ENCODE measurements around the gene TUBB6. TPM values are rescaled to one million over a fixed set of nuclear protein-coding genes. Genes with fewer than 3 reads are reported as not detected.

Gene TUBB6
- total RNA-seq, 3 donors from 2014 or later (not counting 1 experiment from before 2014, with no cell fraction given): 0.97 to 3.2 (median 2.8) TPM

DNA sequence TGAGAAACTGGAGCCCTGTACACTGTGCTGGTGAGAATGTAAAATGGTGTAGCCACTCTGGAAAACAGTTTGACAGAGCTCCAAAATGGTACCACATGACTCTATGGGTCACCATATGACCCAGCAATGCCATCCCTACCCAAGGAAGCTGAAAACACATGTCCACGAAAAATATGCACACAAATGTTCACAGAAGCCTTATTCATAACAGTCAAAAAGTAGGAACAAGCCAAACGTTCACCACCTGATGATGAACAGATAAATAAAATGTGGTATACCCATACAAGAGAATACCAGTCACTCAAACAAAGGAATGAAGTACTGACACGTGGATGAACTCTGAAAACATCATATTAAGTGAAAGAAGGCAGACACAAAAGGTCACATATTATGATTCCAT lies 64.4 kb downstream of the TUBB6 start:
- no peaks in the 10 kb centered on the region for H3K36me3 Mint-ChIP-seq
- no peaks in the 10 kb centered on the region for H3K27me3 ChIP-seq (ENCODE audit: control insufficient read depth, insufficient read depth, low read length)
- intact Hi-C loops (cut with micrococcal nuclease): loop anchor here (10.0 kb wide), 1 partner anchor 388 kb away; the partner anchor contains the start of gene IMPA2
- H3K4me1 ChIP-seq (ENCODE audit: control insufficient read depth, insufficient read depth, low read length): peaks cover 17% of the 10 kb centered on the region
- TF ChIP-seq, protein P1, sequence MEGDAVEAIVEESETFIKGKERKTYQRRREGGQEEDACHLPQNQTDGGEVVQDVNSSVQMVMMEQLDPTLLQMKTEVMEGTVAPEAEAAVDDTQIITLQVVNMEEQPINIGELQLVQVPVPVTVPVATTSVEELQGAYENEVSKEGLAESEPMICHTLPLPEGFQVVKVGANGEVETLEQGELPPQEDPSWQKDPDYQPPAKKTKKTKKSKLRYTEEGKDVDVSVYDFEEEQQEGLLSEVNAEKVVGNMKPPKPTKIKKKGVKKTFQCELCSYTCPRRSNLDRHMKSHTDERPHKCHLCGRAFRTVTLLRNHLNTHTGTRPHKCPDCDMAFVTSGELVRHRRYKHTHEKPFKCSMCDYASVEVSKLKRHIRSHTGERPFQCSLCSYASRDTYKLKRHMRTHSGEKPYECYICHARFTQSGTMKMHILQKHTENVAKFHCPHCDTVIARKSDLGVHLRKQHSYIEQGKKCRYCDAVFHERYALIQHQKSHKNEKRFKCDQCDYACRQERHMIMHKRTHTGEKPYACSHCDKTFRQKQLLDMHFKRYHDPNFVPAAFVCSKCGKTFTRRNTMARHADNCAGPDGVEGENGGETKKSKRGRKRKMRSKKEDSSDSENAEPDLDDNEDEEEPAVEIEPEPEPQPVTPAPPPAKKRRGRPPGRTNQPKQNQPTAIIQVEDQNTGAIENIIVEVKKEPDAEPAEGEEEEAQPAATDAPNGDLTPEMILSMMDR (IDR thresholded peaks at IDR 0.05): no peak
- no peak overlapping the region for H3K4me3 Mint-ChIP-seq
- H3K9me3 Mint-ChIP-seq: no peaks in the 10 kb centered on the region
- WGBS (ENCODE audit: insufficient coverage): 100% methylated on average over 1 of the region's 3 CpGs
- H3K27ac ChIP-seq (ENCODE audit: low read length): no peak overlapping the region
- DNase-seq: no peak
- H3K4me3 ChIP-seq (ENCODE audit: low read length): no peak overlapping the region
- no peaks in the 10 kb centered on the region for H3K27me3 Mint-ChIP-seq (ENCODE audit: low read depth in 2 of 2)
- no peaks in the 10 kb centered on the region for H3K9me3 ChIP-seq (ENCODE audit: control insufficient read depth, insufficient read depth, low read length)
- no peak for ATAC-seq
- H3K36me3 ChIP-seq (ENCODE audit: control insufficient read depth, insufficient read depth, low read length): peaks cover 10% of the 10 kb centered on the region
- H3K27ac Mint-ChIP-seq: peak overlapping the region; percentile 23 to 45
- H3K4me1 Mint-ChIP-seq: peaks cover 25 to 35% of the 10 kb centered on the region in 2 donors

- Mint-ChIP-seq H3K27ac (peak overlapping the region; percentile 23 to 45), H3K9me3 (no peaks in the 10 kb centered on the region), H3K4me3 (no peak overlapping the region), H3K36me3 (no peaks in the 10 kb centered on the region), H3K27me3 (ENCODE audit: low read depth in 2 of 2) (no peaks in the 10 kb centered on the region), H3K4me1 (peaks cover 32 to 42% of the 10 kb centered on the region in 2 donors)
- H3K27ac ChIP-seq (ENCODE audit: low read length): no peak overlapping the region
- no peaks in the 10 kb centered on the region for H3K27me3 ChIP-seq (ENCODE audit: control insufficient read depth, insufficient read depth, low read length)
- DNase-seq (no peak), ATAC-seq (no peak)
- WGBS (ENCODE audit: insufficient coverage): 91% methylated on average over 4 of the region's 4 CpGs
- H3K4me1 ChIP-seq (ENCODE audit: control insufficient read depth, insufficient read depth, low read length): peaks cover 23% of the 10 kb centered on the region
- H3K4me3 ChIP-seq (ENCODE audit: low read length): no peak overlapping the region
- H3K36me3 ChIP-seq (ENCODE audit: control insufficient read depth, insufficient read depth, low read length): peaks cover 6% of the 10 kb centered on the region
- intact Hi-C loops (cut with micrococcal nuclease): loop anchor here (10.0 kb wide), 1 partner anchor 388 kb away; the partner anchor contains the start of gene IMPA2
- H3K9me3 ChIP-seq (ENCODE audit: control insufficient read depth, insufficient read depth, low read length): no peaks in the 10 kb centered on the region
- TF ChIP-seq, protein P1 (IDR thresholded peaks at IDR 0.05): no peak
Observed at GRCh38 chr18:12373116-12373770, 65.2 kb downstream of the TUBB6 start.

DNA sequence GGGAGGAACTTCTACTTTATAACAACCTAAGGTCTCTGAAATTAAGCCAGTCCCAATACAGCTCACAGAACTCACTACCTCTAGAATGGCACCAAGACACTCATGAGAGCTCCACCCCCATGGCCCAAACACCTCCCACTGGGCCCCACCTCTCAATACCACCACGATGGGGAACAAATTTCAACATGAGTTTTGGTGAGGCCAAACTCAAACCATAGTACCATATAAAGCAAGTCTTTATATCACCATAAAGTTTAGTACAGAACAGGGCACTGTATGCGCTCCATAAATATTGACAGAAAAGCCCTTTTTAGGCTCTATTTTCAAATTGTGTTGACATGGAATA lies 65.7 kb downstream of the TUBB6 start:
- Mint-ChIP-seq H3K4me3 (no peak overlapping the region), H3K27ac (no peak overlapping the region), H3K9me3 (no peaks in the 10 kb centered on the region), H3K36me3 (no peaks in the 10 kb centered on the region), H3K27me3 (ENCODE audit: low read depth in 2 of 2) (peaks cover 0 to 4% of the 10 kb centered on the region in 2 donors), H3K4me1 (peaks cover 32 to 42% of the 10 kb centered on the region in 2 donors)
- no peak overlapping the region for H3K27ac ChIP-seq (ENCODE audit: low read length)
- 73% methylated on average over 2 of the region's 2 CpGs for WGBS (ENCODE audit: insufficient coverage)
- H3K27me3 ChIP-seq (ENCODE audit: control insufficient read depth, insufficient read depth, low read length): no peaks in the 10 kb centered on the region
- ATAC-seq (no peak), DNase-seq (no peak)
- H3K9me3 ChIP-seq (ENCODE audit: control insufficient read depth, insufficient read depth, low read length): no peaks in the 10 kb centered on the region
- H3K4me1 ChIP-seq (ENCODE audit: control insufficient read depth, insufficient read depth, low read length): peaks cover 23% of the 10 kb centered on the region
- peaks cover 5% of the 10 kb centered on the region for H3K36me3 ChIP-seq (ENCODE audit: control insufficient read depth, insufficient read depth, low read length)
- no peak overlapping the region for H3K4me3 ChIP-seq (ENCODE audit: low read length)
- intact Hi-C loops (cut with micrococcal nuclease): loop anchor here (10.0 kb wide), 1 partner anchor 389 kb away; the partner anchor contains the start of gene IMPA2
- TF ChIP-seq, protein P1 (IDR thresholded peaks at IDR 0.05): no peak

Data from natural killer cell (primary cell).